Muscle of leg (tissue), 11 donors: Measurements from ENCODE around the gene PARP3. TPM values are rescaled to one million over a fixed set of nuclear protein-coding genes. Genes with fewer than 3 reads are reported as not detected.
A peak's percentile ranks its signal among the peaks of the same experiment; 100 is the strongest.

ENCODE experiments used
- DNase-seq: peaks from one replicate; pipeline ENCODE4 v3.0.0; 2013
- H3K27ac ChIP-seq: one replicate; pipeline ENCODE4 v1.5.1; 2013; ENCODE audit warnings: mild to moderate bottlenecking, low read length, control low read depth
- H3K27me3 ChIP-seq: one replicate; pipeline ENCODE4 v1.6.1; 2013; ENCODE audit warnings: low read length; ENCODE audit not compliant: control insufficient read depth, insufficient read depth
- H3K36me3 ChIP-seq: one replicate; pipeline ENCODE4 v1.6.1; 2013; ENCODE audit warnings: low read length; ENCODE audit not compliant: control insufficient read depth, insufficient read depth
- H3K4me1 ChIP-seq: one replicate; pipeline ENCODE4 v1.6.1; 2013; ENCODE audit warnings: low read length; ENCODE audit not compliant: control insufficient read depth, insufficient read depth
- H3K4me3 ChIP-seq: one replicate; pipeline ENCODE4 v1.5.1; 2013; ENCODE audit warnings: low read length, control low read depth
- H3K9me3 ChIP-seq: replicated peaks from 2 replicates; pipeline ENCODE4 v1.6.1; 2013; ENCODE audit warnings: low read depth, low read length; ENCODE audit not compliant: control insufficient read depth
- WGBS: methylation state at CpG from one replicate; pipeline ENCODE4 v1.1.5; 2013; ENCODE audit warnings: missing lambda C conversion rate; ENCODE audit not compliant: insufficient coverage; 5-methylcytosine and 5-hydroxymethylcytosine counted together
- polyA plus RNA-seq, 8 donors: library from polyadenylated mRNA; unstranded; fragments of 120-200 nt; gene quantifications; one replicate each; pipeline versions ENCODE4 v1.2.1 to v1.2.3, GENCODE V29; 2013; ENCODE audit warnings: inconsistent platforms in 1 of 8, low replicate concordance in 1 of 8; ENCODE audit not compliant: insufficient read length in 8 of 8, insufficient read depth in 1 of 8
- total RNA-seq: library from RNA; stranded (reverse); fragments of 120-200 nt; gene quantifications from one replicate; pipeline ENCODE4 v1.2.4, GENCODE V29; 2013

Gene PARP3
- total and polyA plus RNA-seq, 9 donors: 5.0 to 8.3 (median 6.2) TPM

DNA sequence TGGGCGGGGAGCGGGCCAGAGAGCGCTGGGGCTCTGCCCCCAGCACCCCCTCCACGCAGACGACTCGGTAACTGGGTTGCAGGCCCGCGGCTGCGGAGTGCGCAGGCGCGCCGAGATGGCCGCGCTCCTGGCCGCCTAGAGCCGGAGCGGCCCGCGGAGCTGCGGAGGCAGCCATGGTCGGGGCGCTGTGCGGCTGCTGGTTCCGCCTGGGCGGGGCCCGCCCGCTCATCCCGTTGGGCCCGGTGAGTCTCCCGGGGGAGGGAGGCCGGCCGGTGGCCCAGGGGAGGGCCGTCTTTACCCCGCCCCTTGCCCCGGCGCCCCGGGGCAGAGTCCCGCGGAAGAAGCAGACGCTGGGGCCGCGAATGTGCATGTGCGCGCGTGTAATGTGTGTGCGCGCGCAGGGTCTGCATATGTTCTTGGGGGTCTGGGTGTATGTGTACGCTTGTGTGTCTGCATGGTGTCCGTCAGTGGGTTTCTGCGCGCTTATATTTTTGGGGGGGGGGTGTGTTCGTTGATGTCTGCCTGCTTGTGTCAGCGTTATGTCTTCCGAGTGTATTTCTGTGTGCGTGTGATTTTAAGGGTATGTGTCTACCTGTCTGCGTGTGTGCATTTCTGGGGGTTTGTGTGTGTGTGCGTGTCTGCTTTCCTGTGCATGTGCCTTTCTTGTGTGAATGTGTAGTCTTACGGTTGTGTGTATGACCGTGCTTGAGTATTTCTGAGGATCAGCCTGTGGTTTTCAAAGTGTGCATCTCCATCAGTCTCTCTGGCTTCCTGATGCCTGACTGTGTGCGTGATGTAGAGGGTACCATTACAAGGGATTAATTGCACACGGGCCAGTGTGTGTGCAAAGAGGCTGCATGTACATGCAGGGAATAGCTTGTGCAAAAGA is 33.0 kb downstream of the PARP3 start, which contains the start of gene ABHD14A:
Gene ABHD14A, plus strand, starts transcription at position 102 of the 889 bp plus-strand sequence. Its CDS starts 72 bp downstream, at position 174.
- peak within 1 kb of the TSS; percentile 95 for H3K27ac ChIP-seq
- peak within 1 kb of the TSS; percentile 97 for H3K4me3 ChIP-seq
- peak; percentile 91 for DNase-seq
- under 1% methylated on average over 60 of the region's 63 CpGs for WGBS
- H3K36me3 ChIP-seq: peaks cover 4% of the 10 kb centered on the region
- no peaks in the 10 kb centered on the region for H3K27me3 ChIP-seq
- H3K4me1 ChIP-seq: peaks cover 27% of the 10 kb centered on the region
- no peaks in the 10 kb centered on the region for H3K9me3 ChIP-seq

- H3K36me3 ChIP-seq: peaks cover 8% of the 10 kb centered on the region
- H3K9me3 ChIP-seq: no peaks in the 10 kb centered on the region
- DNase-seq: peak; percentile 82
- no peak overlapping the region for H3K27ac ChIP-seq
- H3K27me3 ChIP-seq: no peaks in the 10 kb centered on the region
- 17% methylated on average over 36 of the region's 46 CpGs for WGBS
- peak overlapping the region; percentile 70 for H3K4me3 ChIP-seq
- peaks cover 27% of the 10 kb centered on the region for H3K4me1 ChIP-seq
These were observed 33.8 kb downstream of the PARP3 start for GRCh38 chr3:51975852-51976549.

DNA sequence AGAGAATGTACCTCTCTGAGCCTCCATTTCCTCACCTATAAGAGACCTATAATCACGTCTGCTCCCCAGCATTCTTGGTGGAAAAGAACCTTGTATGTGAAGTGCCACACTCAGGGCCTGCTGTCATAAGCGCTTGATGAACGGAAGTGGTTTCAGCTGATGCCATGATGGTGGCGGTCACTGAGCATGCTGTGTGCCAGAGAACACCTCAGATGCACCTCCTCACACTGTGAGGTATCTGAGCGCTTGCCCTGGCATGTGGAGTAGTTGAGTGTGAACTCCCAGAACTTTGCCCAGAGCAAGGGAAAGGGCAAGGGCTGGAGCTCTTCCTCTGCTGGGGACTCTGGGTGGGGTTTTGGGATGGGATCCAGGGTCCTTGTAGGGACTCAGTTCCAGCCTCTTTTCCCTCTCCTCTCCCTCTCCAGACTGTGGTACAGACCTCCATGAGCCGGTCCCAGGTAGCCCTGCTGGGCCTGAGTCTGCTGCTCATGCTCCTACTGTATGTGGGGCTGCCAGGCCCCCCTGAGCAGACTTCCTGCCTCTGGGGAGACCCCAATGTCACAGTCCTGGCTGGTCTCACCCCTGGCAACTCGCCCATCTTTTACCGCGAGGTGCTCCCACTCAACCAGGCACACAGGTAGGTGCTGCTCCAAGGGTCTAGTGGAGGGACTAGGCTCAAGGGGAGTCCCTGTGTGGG is 35.4 kb downstream of the PARP3 start:
- peaks cover 31% of the 10 kb centered on the region for H3K4me1 ChIP-seq
- no peak overlapping the region for H3K27ac ChIP-seq
- DNase-seq: no peak
- no peaks in the 10 kb centered on the region for H3K27me3 ChIP-seq
- H3K9me3 ChIP-seq: no peaks in the 10 kb centered on the region
- WGBS: 93% methylated on average over 5 of the region's 9 CpGs
- H3K4me3 ChIP-seq: no peak overlapping the region
- peaks cover 5% of the 10 kb centered on the region for H3K36me3 ChIP-seq

DNA sequence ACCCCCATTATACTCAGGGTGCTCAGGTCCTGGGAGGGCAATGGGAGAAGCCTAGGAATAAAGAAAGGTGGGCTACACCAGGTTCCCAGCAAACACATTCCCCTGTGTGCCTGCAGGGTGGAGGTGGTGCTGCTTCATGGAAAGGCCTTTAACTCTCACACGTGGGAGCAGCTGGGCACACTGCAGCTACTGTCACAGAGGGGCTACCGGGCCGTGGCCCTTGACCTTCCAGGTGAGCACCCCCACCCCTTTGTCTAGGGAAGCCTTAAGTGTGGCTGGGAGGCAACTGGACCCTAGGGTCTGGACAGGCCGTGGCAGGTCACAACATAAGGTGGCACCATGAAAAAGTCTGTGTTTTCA is 36.0 kb downstream of the PARP3 start:
- WGBS: 60% methylated on average over 1 of the region's 4 CpGs
- H3K27me3 ChIP-seq: no peaks in the 10 kb centered on the region

GRCh38 chr3:51980253-51980652 is 38.1 kb downstream of the PARP3 start:
- 96% methylated on average over 5 of the region's 10 CpGs for WGBS
- Histone ChIP-seq H3K9me3 (no peaks in the 10 kb centered on the region), H3K4me3 (no peak overlapping the region), H3K27me3 (no peaks in the 10 kb centered on the region), H3K27ac (no peak overlapping the region), H3K36me3 (peaks cover 5% of the 10 kb centered on the region), H3K4me1 (peaks cover 30% of the 10 kb centered on the region)
- DNase-seq: no peak

More for the DNA sequence above, 36.0 kb downstream of the PARP3 start:
- Histone ChIP-seq H3K27ac (no peak overlapping the region), H3K9me3 (no peaks in the 10 kb centered on the region), H3K4me3 (no peak overlapping the region), H3K4me1 (peaks cover 35% of the 10 kb centered on the region), H3K36me3 (peaks cover 5% of the 10 kb centered on the region)
- no peak for DNase-seq

DNA sequence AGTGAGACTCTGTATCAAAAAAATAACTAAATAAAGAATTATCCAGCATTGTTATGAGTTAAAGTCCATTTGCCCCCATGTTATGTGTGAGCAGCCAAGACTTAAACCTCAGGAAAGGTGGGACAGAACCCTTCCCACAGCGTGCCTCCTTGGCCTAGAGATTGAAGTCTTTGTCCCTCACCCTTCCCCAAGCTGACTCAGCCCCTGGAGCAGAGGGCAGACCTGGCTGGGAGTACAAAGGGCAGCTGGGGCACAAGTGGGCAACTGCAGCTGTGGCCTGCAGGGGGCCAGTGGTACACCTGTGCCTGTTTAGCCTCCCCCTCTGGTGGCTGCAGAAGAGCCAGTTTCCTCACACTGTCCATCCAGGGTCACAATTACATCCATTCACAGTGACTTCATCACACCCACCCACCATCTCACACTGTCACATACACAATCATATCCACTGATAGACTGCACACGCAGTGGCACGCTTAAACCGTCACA is 40.2 kb downstream of the PARP3 start:
- H3K4me3 ChIP-seq: peak overlapping the region; percentile 69

DNA sequence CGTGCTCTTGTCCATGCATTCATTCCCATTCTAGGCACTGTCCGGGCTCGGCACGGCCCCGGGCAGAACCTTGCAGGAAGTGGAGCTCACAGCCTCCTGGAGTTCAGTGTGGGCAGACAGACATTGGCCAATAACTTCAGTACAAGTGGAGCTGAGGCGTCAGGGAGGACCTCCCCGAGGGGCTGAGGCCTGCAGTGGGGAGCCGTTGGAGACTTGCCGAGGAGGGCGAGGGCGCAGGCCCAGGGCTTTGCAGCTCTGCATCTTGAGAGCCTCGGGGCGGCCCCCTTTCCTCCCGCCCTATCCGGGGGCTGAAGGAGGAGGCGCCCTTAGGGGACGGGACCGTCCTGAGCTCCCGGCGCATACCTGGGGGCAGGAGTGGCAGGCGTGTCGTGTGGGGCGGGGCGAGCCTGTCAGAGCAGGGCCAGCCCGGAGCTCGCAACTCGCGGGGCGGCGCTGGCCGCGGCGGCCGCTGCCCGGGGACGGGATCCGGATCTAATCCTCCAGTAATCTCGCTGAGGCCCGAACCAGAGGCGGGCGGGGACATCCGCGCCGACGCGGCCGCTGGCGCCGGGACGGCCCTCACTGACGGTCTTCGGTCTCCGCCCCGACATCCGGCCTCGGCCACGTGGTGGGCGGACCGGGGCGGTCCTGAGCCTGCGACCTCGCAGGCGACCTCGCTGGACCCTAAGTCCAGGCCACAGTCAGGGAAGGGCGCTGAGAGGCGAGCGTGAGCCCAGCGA is 40.8 kb downstream of the PARP3 start, which contains the start of gene ACY1:
Gene ACY1, plus strand, starts transcription at position 698 of the 740 bp plus-strand sequence. CDS start 530 bp downstream, outside the sequence.
- Histone ChIP-seq H3K27ac (peak within 1 kb of the TSS; percentile 98), H3K36me3 (peaks cover 17% of the 10 kb centered on the region), H3K27me3 (no peaks in the 10 kb centered on the region), H3K4me3 (peak within 1 kb of the TSS; percentile 69), H3K4me1 (peaks cover 20% of the 10 kb centered on the region), H3K9me3 (no peaks in the 10 kb centered on the region)
- peak; percentile 95 for DNase-seq
- WGBS: under 1% methylated on average over 63 of the region's 68 CpGs

More for the DNA sequence above, 40.2 kb downstream of the PARP3 start:
- WGBS: 0% methylated on average over 3 of the region's 4 CpGs
- H3K27ac ChIP-seq: peak overlapping the region; percentile 98
- peaks cover 16% of the 10 kb centered on the region for H3K36me3 ChIP-seq
- H3K4me1 ChIP-seq: peaks cover 20% of the 10 kb centered on the region
- peak; percentile 48 for DNase-seq
- H3K9me3 ChIP-seq: no peaks in the 10 kb centered on the region
- no peaks in the 10 kb centered on the region for H3K27me3 ChIP-seq

GRCh38 chr3:51983578-51984268 is 41.6 kb downstream of the PARP3 start:
- peaks cover 17% of the 10 kb centered on the region for H3K36me3 ChIP-seq
- no peaks in the 10 kb centered on the region for H3K27me3 ChIP-seq
- H3K4me1 ChIP-seq: peaks cover 20% of the 10 kb centered on the region
- WGBS: 67% methylated on average over 20 of the region's 22 CpGs
- no peaks in the 10 kb centered on the region for H3K9me3 ChIP-seq
- peak overlapping the region; percentile 98 for H3K27ac ChIP-seq
- DNase-seq: no peak
- peak overlapping the region; percentile 69 for H3K4me3 ChIP-seq

- Histone ChIP-seq H3K4me3 (no peak overlapping the region), H3K36me3 (peaks cover 17% of the 10 kb centered on the region), H3K4me1 (peaks cover 23% of the 10 kb centered on the region), H3K9me3 (no peaks in the 10 kb centered on the region), H3K27me3 (no peaks in the 10 kb centered on the region), H3K27ac (peak overlapping the region; percentile 20)
- DNase-seq: no peak
These were observed 42.1 kb downstream of the PARP3 start for GRCh38 chr3:51984269-51984647.
